Activated naive CD8-positive, alpha-beta T cell treated with anti-CD3 and anti-CD28 coated beads, Interleukin-2, amount 10 ng/mL, durations not matched to agents 7 days and 5 days (primary cell): Measurements from ENCODE around the gene MRPL39. TPM values are rescaled to one million over a fixed set of nuclear protein-coding genes. Genes with fewer than 3 reads are reported as not detected.

Experiments used
- ATAC-seq: fragments of 150-1000 bp; cut with Tn5 transposase; one replicate; pipeline ENCODE4 v1.10.0; 2021; ENCODE audit warnings: low read depth, moderate library complexity
- POLR2A ChIA-PET: fragments of 350-600 bp; sonication (Branson Sonifier 250); formaldehyde crosslinking; loops from one replicate; lab custom pipeline; 2021; ENCODE audit warnings: antibody characterized with exemption; lab: Charles Lee
- DNase-seq: peaks from one replicate; pipeline ENCODE4 v3.0.0; 2021
- H3K27ac Mint-ChIP-seq: one replicate; pipeline ENCODE4 v1.8.0; 2022; ENCODE audit warnings: mild to moderate bottlenecking, mixed read lengths
- H3K27me3 Mint-ChIP-seq: one replicate; pipeline ENCODE4 v1.8.0; 2022; ENCODE audit warnings: mild to moderate bottlenecking, moderate library complexity, mixed read lengths
- H3K36me3 Mint-ChIP-seq: one replicate; pipeline ENCODE4 v1.8.0; 2021; ENCODE audit warnings: mild to moderate bottlenecking, mixed read lengths
- H3K4me1 Mint-ChIP-seq: one replicate; pipeline ENCODE4 v1.8.0; 2021; ENCODE audit warnings: mixed read lengths
- H3K4me3 Mint-ChIP-seq: one replicate; pipeline ENCODE4 v1.8.0; 2022; ENCODE audit warnings: mild to moderate bottlenecking, moderate library complexity, mixed read lengths
- H3K9me3 Mint-ChIP-seq: one replicate; pipeline ENCODE4 v1.8.0; 2021; ENCODE audit warnings: mixed read lengths
- total RNA-seq, 2 experiments: library from RNA; stranded (reverse); gene quantifications; one replicate each; pipeline ENCODE4 v1.2.3, GENCODE V29; 2021

Gene MRPL39
- total RNA-seq, 2 experiments from 2014 or later = 34.1 to 34.2 TPM

DNA sequence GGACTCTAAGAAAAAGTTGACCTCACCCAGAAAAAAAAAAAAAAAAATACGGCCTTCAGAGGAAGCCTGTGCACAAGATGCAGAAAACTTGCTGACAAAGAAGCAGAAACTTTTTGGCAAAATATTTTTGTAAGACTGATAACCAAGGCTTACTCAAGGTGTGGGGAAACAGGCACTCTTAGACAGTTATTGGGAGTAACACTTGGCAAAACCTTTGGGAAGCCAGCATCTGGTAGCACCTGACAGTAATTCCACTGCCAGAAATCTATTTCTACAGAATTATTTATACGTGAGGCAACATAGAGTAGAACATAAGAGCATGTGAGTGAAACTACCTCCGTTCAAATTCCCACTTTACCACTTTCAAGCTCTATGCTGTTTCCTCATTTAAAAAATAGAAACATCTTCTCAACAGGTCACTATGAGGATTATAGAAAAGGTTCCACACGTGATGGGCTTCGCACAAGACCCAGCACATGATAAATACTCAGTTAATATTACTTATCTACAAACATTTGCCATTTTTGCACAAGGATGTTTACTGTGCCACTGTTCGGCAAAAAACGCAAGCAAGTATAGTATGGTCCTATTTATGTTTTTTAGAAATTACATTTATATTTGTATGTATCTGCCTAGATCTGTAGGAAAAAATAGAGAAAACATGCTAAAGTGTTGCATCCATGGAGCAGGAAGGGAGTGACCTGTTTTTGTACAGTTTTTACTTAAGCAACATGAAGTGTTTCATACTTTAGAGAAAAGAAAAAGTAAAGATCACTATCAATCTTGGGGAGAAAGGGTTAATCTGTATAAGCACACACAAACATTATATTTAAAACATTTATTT lies 22.2 kb downstream of the MRPL39 start:
- Mint-ChIP-seq H3K4me1 (peaks cover 22% of the 10 kb centered on the region), H3K36me3 (peaks cover 41% of the 10 kb centered on the region)

DNA sequence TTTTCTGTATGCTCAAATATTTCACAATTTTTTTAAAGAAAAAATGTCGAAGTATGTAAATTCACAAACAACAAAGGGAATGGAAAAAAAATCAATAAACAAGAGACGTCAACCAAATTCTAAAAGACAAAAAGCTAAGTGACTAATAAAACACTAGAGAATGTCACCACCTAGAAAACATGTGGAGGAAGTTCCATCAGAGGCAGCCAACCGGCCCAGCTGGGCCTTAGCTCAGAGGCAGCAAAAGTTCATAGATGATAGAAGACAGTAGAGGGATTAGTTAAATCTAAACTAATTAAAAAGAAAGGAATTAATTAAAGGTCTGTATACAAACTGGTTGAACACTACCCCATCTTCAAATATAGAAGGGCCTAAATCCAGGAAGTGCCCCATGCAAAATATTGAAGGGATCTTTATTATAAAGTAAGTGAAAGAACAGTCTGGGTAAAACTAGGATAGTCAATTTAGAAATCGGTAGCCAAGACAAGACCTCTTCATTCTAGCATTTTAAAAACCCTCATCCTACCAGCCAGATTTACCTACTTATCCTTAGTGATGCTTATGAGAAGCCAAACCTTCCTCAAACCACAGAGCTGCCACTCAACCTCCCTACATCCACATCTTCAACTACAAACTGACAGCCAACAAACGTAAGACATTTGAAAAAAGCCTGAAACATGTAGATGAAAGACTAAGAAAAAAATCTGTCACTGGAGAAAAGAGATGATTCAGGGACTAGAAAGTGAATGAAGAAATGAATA lies 23.7 kb downstream of the MRPL39 start:
- peaks cover 35% of the 10 kb centered on the region for H3K36me3 Mint-ChIP-seq
- no peaks in the 10 kb centered on the region for H3K27me3 Mint-ChIP-seq
- H3K4me1 Mint-ChIP-seq = peaks cover 22% of the 10 kb centered on the region
- ATAC-seq = no peak
- DNase-seq = no peak
- POLR2A ChIA-PET = no interaction called here
- no peaks in the 10 kb centered on the region for H3K9me3 Mint-ChIP-seq
- H3K27ac Mint-ChIP-seq = no peak overlapping the region
- H3K4me3 Mint-ChIP-seq = no peak overlapping the region

More for the DNA sequence above, 22.2 kb downstream of the MRPL39 start:
- Mint-ChIP-seq H3K4me3 (no peak overlapping the region), H3K27me3 (no peaks in the 10 kb centered on the region), H3K9me3 (no peaks in the 10 kb centered on the region), H3K27ac (no peak overlapping the region)
- no peak for ATAC-seq
- POLR2A ChIA-PET = interaction anchor here (1.0 kb wide), 1 partner anchor 23 kb away, joined by 3 read pairs; no protein-coding TSS in a partner anchor
- DNase-seq = no peak

DNA sequence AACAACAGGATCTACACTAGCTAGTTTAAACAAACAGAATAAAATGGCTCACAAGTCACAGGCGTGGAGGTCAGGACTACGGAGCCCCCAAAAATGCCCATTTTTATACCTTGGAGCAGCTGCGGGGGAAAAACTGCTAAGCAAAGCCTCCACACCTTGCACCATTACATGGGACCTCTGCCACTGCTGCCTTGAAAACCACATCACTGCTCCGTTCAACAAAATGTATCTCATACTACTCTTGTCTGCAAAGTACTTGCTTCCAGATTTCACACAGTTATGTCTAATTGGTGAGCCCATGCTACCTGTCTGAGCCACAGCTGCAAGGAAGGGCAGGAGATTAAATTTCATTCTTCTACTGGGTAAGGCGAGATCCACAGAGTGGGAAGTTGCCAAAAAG lies 24.4 kb downstream of the MRPL39 start:
- Mint-ChIP-seq H3K4me3 (no peak overlapping the region), H3K36me3 (peaks cover 41% of the 10 kb centered on the region), H3K4me1 (peaks cover 28% of the 10 kb centered on the region), H3K27me3 (no peaks in the 10 kb centered on the region), H3K27ac (peak overlapping the region; percentile 66), H3K9me3 (no peaks in the 10 kb centered on the region)
- POLR2A ChIA-PET = no interaction called here
- DNase-seq (no peak), ATAC-seq (peak; percentile 38)

DNA sequence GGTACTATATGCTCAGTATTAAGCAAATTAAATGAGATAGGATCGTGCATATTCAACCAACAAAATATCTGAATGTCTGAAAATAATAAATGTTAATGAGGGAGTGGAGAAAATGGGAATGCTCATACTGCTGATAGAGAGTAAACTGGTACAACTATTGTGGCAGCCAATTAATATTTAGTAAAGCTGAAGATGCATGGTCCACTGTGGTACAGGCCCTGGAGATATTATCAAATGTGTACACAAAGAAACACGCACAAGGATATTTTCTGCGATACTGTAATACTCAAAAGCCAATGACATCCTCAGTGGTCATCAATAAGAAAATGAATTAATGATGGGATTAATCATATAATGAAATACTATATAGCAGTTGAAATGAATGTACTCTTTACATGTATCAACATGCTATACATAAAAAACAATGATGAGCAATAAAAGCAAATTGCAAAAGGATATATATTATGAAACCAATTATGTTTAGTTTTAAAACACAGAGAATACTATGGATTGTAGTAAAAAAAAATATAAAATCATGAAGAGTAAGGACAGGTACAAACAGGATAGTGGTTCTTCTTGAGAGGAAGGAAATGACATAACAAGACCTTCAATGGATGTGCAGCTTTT lies 25.0 kb downstream of the MRPL39 start:
- DNase-seq = no peak
- no peak overlapping the region for H3K4me3 Mint-ChIP-seq
- H3K27ac Mint-ChIP-seq = no peak overlapping the region
- no peaks in the 10 kb centered on the region for H3K27me3 Mint-ChIP-seq
- peaks cover 43% of the 10 kb centered on the region for H3K36me3 Mint-ChIP-seq
- no peak for ATAC-seq
- POLR2A ChIA-PET = no interaction called here
- no peaks in the 10 kb centered on the region for H3K9me3 Mint-ChIP-seq
- peaks cover 35% of the 10 kb centered on the region for H3K4me1 Mint-ChIP-seq

DNA sequence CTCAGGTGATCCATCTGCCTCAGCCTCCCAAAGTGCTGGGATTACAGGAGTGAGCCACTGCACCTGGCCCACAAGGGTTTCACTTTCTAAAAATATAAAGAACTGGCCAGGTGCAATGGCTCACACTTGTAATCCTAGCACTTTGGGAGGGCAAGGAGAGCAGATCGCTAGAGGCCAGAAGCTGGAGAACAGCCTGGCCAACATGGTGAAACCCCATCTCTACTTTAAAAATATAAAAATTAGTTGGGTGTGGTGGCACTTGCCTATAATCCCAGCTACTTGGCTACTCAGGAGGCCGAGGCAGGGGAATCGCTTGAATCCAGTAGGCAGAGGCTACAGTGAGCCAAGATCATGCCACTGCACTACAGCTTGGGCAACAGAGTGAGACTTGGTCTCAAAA lies 25.7 kb downstream of the MRPL39 start:
- no peaks in the 10 kb centered on the region for H3K9me3 Mint-ChIP-seq
- peaks cover 35% of the 10 kb centered on the region for H3K4me1 Mint-ChIP-seq
- no peak overlapping the region for H3K27ac Mint-ChIP-seq
- POLR2A ChIA-PET = no interaction called here
- peaks cover 45% of the 10 kb centered on the region for H3K36me3 Mint-ChIP-seq
- DNase-seq = no peak
- ATAC-seq = no peak
- H3K4me3 Mint-ChIP-seq = no peak overlapping the region
- no peaks in the 10 kb centered on the region for H3K27me3 Mint-ChIP-seq

DNA sequence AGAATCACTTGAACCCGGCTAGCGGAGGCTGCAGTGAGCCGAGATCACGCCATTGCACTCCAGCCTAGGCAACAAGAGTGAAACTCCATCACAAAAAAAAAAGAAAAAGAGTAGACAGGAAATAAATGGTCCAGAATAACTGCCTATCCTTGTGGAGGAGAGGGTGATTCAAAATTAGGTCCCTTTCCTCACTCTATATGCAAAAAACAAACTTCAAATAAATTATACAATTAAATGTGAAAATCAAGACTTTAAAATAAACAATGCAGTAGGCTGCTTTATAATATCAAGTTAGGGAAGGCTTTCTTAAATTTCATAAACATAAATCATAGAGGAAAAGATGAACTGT lies 26.4 kb downstream of the MRPL39 start:
- H3K9me3 Mint-ChIP-seq = no peaks in the 10 kb centered on the region
- H3K36me3 Mint-ChIP-seq = peaks cover 44% of the 10 kb centered on the region
- no peak for ATAC-seq
- no peak overlapping the region for H3K4me3 Mint-ChIP-seq
- DNase-seq = no peak
- no peak overlapping the region for H3K27ac Mint-ChIP-seq
- H3K27me3 Mint-ChIP-seq = no peaks in the 10 kb centered on the region
- H3K4me1 Mint-ChIP-seq = peaks cover 39% of the 10 kb centered on the region
- POLR2A ChIA-PET = no interaction called here

DNA sequence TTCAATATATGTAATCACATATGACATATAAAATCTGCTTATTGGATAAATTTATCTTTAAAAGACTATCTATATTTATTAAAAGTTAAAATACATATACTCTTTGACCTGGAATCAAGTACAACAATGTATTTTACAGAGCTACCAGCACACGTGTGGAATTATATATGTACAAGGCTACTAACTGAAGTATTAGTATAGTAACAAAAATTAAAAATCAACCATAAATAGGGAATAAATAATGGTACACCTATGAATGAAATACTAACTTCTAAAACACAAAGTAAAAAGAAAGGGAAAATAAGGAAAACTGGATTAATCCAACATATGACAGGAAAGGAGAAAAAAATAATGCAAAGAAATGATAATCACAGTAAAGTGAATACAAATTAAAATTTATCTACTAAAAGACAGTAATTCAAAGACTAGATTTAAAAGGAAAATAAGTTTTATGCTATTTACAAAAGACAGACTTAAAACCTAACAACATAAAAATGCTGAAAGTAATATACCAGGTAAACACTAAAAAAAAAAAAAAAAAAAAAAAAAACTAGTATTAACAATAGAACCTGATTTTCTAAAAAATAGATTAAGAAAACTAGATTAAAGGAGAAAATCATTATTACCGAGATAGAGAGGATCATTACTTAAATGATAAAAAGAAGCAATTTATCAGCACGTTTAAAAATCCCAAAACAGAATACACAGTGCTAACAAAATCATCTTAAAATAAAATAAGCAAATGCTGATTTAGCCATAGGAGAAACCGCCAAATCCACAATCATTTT lies 27.9 kb downstream of the MRPL39 start:
- H3K27me3 Mint-ChIP-seq = no peaks in the 10 kb centered on the region
- ATAC-seq = no peak
- H3K36me3 Mint-ChIP-seq = peaks cover 51% of the 10 kb centered on the region
- POLR2A ChIA-PET = no interaction called here
- DNase-seq = no peak
- no peak overlapping the region for H3K4me3 Mint-ChIP-seq
- H3K9me3 Mint-ChIP-seq = no peaks in the 10 kb centered on the region
- peaks cover 43% of the 10 kb centered on the region for H3K4me1 Mint-ChIP-seq
- no peak overlapping the region for H3K27ac Mint-ChIP-seq

DNA sequence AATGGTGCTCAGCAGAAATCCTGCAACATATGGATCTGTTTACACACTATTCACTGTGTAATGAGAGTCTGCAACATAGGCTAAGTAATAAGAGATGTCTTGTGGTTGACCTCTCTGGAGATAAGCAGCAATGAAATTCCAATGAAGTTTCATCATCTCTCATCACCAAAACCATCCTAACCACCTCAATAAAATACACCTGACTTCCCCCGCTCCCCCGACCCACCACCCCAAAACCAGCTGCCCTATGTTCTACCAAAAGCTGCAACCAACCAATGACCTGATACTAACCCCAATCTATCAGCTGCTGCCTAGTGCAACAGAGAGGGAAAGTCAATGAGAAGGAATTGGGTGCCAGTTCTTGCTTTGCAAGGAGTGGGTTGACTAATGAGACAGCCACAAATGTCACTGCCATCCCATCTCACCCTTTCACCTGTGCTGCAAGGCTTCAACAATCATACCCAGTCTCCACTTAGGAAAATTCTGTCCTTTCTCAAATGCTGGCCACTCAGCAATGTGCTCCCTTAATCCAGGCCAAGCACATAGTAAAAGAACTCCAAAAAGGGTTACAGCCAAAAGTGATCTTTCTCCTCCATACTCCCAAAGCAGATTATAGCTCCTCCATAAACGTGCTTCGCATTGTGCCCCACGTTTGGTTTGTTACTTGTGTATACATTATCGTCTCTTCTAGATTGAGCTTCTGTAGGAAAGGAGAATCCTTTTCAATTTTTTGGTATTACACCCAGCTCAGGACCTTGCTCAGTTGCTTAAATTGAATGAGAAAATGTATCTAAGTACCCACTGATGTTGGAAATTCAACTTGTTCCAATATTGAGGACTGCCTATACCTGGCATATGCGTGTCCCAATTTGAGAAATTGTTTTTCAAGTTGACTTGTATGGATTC lies 29.0 kb downstream of the MRPL39 start:
- DNase-seq = no peak
- Mint-ChIP-seq H3K4me3 (no peak overlapping the region), H3K36me3 (peaks cover 51% of the 10 kb centered on the region), H3K4me1 (peaks cover 45% of the 10 kb centered on the region), H3K27ac (peak overlapping the region; percentile 48), H3K9me3 (no peaks in the 10 kb centered on the region), H3K27me3 (no peaks in the 10 kb centered on the region)
- ATAC-seq = no peak
- POLR2A ChIA-PET = no interaction called here

DNA sequence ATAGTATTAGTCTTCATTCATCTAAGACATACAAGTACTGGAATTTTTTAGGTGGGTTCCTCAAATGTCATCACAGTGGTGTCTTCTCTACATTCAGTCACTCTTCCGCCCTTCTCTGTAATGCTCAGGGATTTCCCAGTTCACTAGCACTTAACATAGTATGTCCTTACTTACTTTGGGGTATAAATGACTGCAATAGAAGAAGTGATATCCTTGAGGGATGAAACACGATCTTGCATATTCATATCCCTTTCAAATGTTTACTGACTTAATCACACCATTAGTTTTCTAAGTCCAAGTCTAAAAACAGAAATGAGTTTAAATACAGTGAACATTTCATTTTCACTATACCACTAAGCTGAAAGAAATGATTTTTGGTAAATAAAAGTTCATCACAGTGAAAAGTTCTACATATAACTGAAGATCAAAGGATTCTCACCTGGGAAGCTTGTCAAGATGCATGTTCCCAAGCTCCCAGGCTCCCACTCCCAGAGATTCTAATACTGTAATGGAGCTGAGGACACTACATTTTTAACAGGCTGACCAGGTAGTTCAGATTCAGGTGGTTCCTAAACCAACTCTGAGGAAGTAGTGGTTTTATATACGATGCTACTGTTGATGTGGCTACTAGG lies 29.7 kb downstream of the MRPL39 start:
- Mint-ChIP-seq H3K27me3 (no peaks in the 10 kb centered on the region), H3K4me3 (no peak overlapping the region), H3K9me3 (no peaks in the 10 kb centered on the region), H3K4me1 (peaks cover 43% of the 10 kb centered on the region), H3K36me3 (peaks cover 47% of the 10 kb centered on the region), H3K27ac (peak overlapping the region; percentile 48)
- POLR2A ChIA-PET = no interaction called here
- DNase-seq = no peak
- no peak for ATAC-seq

DNA sequence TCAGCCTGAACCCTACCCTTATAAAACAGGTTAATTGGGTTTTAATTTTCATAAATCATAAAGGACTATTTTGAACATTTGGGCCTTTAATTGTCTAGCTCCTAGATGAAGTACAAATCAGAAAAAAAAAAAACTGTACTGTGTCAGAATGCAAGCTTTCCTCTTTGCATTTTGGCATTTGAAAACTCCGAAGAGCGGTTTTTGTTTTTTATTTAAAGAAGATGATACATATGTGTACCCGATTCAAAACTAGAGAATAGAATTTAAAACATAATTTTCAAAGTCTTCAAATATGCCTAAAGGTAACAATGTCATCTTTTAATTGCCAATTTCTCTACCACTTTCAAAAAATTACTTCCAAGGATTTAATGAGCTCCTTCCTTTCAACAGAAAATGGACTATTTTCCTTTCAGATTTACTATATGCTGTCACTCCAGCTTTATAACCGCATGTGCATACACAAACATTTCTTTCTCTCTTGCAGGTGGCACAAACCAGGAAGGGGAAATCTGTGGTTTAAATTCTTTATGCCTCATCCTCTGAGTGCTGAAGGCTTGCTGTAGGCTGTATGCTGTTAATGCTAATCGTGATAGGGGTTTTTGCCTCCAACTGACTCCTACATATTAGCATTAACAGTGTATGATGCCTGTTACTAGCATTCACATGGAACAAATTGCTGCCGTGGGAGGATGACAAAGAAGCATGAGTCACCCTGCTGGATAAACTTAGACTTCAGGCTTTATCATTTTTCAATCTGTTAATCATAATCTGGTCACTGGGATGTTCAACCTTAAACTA lies 33.7 kb downstream of the MRPL39 start:
- DNase-seq = no peak
- peaks cover 43% of the 10 kb centered on the region for H3K36me3 Mint-ChIP-seq
- peak overlapping the region; percentile 76 for H3K4me3 Mint-ChIP-seq
- H3K9me3 Mint-ChIP-seq = no peaks in the 10 kb centered on the region
- H3K27ac Mint-ChIP-seq = peak overlapping the region; percentile 91
- H3K27me3 Mint-ChIP-seq = no peaks in the 10 kb centered on the region
- ATAC-seq = peak; percentile 72
- POLR2A ChIA-PET = interaction anchor here (3.6 kb wide), 1 partner anchor 12 kb away, joined by 17 read pairs; no protein-coding TSS in a partner anchor
- peaks cover 54% of the 10 kb centered on the region for H3K4me1 Mint-ChIP-seq

DNA sequence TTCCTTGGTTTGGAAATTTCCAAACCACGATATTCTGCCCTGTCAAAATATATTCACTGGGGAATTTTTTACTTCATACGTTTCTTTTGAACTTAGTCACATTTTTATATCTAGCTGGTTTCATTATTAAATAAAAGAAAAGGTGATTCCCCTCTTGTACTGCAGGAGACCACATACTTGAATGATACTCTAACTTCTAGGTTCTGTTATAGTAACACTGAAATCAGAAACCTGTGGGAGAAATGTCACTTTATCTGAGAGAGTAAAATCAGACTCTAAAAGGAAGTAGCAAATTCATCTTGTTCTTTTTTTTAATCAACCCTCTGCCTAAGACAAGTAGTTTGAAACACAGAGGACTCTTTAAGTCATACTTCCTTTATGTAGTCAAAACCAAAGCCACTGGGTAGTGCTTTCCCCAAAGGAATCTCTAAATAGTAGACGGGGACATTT lies 34.4 kb downstream of the MRPL39 start:
- POLR2A ChIA-PET = interaction anchor here (3.6 kb wide), 1 partner anchor 11 kb away, joined by 17 read pairs; no protein-coding TSS in a partner anchor
- peak overlapping the region; percentile 76 for H3K4me3 Mint-ChIP-seq
- no peaks in the 10 kb centered on the region for H3K27me3 Mint-ChIP-seq
- DNase-seq = no peak
- peaks cover 52% of the 10 kb centered on the region for H3K4me1 Mint-ChIP-seq
- peaks cover 38% of the 10 kb centered on the region for H3K36me3 Mint-ChIP-seq
- peak; percentile 58 for ATAC-seq
- H3K27ac Mint-ChIP-seq = peak overlapping the region; percentile 91
- no peaks in the 10 kb centered on the region for H3K9me3 Mint-ChIP-seq
